HG02840 (cell line): ENCODE data around the gene SLC48A1.

Experiments used
- ATAC-seq: cut with Tn5 transposase; IDR thresholded peaks from one replicate; pipeline ENCODE4 v1.9.1; 2021; ENCODE audit warnings: mild to moderate bottlenecking, moderate library complexity, moderate number of reproducible peaks; ENCODE audit not compliant: unreplicated experiment, low FRiP score

Gene SLC48A1

DNA sequence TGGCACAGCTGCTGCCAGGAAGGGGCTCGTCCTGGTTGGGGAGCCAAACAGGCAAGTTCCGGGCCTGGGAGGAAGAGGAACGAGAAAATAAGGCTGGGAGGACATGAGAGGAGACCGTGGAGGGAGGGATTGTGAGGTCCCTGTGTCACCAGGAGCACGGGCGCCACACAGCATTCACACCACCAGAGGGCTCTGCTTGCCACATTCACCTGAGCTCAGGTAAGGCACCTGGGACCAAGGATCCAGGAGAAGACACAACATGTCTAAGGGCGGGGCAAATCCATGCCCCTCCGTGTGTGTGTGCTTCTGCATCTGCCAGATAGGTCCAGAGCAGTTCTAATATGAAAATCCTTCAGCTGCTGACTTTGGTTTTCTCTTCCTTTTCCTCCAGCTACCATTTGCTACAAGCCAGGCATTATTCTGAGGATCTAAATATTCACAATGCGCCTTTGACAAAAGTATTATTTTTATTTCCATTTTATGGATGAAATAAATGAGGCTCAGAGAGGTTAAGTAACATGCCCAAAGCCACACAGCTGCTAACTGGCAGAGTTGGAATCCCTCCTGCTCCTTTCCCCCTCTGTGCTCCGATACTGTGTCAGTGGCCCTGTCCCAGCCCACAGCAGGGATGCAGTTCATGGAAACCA is 28.9 kb upstream of the SLC48A1 start:
- no peak for ATAC-seq

DNA sequence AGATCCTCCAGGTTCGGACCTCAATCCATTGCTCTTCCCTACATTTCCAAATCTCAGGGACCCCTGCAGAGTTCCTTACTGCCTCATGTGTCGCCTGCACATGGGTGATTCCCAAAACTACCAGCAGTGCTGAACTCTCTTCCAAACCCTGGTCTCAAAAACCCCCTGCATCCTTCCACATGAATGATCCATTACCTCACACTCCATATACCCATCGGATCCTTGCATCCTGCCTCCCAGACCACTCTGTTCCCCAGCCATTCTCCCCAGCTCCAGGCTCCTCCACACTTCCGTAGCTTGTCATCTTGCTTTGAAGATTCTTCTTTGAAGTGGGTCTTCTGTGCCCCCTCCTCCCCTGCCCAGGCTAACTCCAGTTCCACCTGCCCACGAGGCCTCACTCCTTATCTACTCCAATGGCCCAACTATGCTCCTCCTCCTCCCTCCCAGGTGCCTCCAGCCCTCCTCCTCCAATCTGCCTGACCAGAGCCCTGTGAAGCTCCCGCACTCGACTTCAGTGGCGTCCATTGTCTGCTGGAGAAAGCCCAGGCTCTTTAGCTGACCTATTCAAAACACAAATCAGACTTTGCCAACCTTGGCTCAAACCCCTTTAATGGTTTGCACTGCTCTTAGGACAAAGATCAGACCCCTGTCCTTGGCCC is 28.1 kb upstream of the SLC48A1 start:
- no peak for ATAC-seq

DNA sequence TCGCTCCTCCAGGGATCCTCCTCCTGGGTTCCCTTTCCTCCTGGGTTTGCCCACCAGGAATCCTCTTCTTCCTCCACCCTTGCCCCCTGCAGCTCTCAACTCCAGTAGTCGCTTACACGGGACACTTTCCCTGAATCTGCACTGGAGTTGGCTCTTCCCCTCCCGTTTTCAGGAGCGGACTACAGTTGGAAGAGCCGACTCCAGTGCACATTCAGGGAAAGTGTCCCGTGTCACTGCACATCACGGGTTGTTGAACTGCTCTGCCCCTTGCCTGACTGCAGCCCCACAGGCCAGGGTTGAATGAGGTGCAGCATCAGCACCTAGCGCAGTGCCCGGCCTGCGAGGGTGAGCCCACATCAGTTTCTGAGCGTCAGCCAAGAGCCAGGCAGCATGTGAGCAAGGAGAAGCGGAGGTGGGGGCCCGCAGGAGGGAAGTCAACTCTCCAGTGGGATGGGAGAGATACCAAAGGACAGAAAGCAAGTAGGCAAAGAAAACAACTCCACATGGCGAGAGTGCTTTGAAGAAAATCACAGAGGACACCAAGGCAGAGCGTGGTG is 27.5 kb upstream of the SLC48A1 start:
- no peak for ATAC-seq

DNA sequence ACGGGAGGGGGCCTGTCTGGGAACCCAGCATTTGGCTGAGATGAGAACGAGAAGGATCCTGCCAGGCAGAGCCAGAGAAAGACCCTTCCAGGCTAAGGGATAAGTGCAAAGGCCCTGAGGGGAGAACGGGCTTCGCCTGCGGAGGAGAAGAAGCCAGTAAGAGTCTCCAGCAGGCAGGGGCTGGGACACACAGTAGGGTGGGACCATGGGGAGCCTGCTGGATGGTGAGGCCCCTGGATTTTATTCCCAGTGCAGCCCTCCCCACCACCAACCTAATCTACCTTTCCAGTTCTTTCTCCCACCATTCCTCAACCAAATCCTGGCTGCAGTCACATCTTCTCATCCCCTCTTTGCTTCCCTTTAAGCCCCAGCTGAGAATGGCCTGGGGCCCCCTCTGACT is 27.0 kb upstream of the SLC48A1 start:
- ATAC-seq, result no peak

DNA sequence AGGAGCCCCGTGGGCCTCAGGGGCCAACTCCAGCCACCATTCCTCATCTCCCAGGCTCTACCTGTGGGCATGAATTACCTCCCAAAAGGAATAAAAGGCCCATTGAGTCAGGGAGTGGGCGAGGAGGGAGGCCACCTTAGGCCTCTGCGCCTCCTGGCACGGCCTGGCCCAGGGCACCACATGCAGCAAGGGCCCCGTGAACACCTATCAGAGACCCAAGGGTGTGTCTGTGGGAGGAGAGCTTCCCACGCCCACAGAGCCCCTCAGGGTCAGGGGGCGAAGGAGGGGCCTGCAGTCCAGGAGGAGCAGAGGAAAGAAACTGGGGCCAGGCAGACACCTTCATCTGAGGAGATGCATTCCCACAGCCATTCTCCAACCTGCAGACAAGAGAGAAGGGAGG is 26.5 kb upstream of the SLC48A1 start:
- ATAC-seq, result no peak

DNA sequence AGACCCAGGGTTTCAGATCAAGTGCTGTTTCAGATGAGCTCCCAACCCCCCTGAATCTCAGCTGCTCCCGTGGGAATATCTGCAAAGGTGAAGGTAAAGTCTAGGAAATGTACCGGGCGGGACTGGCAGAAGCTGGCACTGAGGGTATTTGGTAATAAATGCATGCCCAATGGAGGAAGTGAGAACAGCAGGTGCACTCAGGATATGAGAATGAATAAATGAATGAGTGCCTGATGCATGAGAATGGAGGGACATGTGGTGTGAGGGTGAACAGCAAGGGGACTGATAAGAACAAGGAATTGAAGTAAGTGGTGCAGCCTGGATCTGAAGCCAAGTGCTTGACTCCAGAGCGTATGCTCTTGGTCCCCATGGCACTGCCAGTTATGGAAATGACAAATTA is 25.9 kb upstream of the SLC48A1 start:
- ATAC-seq, result no peak

DNA sequence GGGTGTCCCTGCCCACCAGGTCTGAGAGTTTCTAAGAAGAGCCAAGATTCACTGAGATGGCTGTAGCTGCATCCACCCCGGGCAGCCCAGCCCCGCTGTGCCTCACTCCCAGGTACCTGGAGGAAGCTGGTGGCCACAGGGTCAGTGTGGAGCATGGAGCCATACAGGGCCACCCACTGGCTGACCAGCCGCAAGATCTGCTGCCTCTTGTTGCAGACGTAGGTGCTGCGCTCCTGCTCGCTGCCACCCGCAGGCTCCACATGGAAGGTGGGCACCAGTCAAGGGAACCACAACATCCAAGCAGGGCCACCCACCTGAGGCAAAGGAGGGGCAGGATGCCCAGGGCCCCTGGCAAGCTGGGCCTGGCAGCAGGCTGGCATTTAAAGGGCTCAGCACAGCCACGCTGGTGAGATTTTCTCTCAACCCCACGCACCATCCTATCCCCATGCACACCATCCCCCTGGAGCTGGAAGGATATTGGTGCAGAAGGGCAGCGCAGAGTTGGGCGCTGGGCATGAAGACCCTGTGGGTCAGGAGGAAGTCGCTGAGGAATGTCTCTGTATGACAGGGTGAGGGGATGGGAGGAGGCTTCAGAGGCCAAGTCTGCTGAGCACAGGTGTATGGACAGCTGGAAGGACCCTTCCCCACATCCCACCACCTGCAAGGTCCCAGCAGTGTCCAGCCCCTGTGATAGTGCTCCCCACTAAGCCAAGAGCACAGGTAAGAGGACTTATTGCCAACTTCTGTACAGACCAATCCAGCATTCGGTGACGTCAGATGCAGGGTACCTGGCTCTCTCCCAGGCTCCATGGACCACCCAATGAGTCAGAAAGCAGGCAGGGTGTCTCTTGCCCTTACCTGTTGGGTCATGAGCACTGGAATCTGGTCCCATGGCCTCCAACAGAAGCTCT is 25.2 kb upstream of the SLC48A1 start:
- no peak for ATAC-seq

DNA sequence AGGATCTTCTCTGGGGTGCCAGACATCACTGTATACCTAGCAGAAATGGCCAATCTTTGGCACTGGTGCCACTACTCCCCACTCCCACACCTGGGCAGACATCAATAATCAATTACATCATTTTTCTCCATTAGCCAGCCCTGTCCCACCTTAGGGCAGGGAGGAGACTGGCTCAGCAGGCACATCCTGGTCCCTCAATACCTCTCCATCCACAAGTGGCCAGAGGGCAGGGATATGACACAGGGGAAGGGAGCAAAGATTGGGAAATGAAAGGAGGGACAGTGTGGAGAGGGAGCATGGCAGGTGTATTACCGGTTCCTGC is 24.6 kb upstream of the SLC48A1 start:
- ATAC-seq, result no peak

DNA sequence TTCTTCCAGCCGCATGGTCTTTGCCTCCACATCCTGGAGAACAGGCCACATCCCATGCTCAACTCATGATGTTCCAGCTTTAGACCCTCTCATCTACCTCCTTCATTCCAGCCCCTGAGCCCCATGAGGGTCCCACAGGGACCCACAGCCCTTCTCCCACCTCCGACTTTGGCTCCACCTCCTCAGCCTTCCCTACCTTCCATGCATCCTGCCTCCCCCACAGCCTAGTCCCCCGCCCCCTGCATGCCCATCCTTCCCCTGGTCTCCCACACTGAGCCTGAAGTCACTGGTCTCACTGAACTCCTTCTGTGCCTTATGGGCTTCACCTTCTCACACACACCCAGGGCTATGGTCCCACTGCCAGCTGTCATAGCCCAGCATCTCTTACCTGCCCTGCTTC is 24.1 kb upstream of the SLC48A1 start:
- ATAC-seq, result no peak

DNA sequence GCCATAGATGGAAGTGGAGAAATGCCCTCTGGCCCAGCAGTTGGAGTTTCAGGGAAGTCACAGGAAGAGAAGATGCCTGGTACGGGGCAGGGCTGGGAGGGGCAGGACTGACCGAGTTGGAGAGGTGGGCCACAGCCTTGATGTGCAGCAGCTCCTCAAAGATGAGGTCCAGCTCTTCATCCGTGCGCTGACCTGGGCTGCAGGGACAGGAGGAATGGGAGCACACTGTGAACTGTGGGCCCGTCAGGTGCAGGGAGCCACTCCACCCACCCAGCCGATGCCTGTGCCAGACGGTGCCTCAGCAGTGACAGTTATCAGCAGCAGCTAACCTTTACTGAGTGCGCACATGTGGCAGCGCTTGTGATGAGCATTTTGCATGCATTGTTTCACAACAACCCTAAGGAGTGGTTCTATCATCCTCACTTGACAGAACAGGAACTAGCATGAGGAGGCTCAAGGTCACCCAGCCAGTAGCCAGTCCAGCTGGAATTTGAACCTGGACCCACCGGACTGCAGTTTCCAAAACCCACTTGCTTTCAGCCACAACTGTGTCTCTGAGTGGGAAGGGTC is 22.7 kb upstream of the SLC48A1 start:
- no peak for ATAC-seq

DNA sequence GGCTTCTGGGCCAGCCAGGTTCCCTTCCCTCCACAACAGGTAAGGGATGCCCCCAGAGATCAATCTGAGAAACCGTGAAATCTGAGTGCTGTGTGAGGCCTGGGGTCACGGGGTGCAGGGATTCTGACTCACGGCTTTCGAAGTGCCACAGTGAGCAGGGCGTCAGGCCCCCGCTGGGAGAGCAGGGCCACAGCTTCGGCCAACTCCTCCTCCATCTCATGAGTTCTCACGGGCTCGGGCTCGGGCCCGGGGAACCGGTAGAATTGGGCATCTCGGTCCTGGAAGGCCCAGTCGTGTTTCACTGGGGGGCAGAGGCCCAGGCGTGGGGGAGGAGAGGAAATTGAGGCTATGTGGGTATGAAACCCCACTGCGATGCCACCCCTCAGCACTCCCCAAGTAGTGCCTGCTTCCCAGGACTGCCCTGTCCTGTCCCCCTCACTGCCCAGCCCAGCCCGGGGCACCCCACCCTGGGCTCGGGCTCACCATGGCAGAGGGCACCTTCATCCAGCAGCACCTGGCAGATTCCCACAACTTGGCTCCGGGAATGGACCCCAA is 22.0 kb upstream of the SLC48A1 start:
- ATAC-seq, result no peak

DNA sequence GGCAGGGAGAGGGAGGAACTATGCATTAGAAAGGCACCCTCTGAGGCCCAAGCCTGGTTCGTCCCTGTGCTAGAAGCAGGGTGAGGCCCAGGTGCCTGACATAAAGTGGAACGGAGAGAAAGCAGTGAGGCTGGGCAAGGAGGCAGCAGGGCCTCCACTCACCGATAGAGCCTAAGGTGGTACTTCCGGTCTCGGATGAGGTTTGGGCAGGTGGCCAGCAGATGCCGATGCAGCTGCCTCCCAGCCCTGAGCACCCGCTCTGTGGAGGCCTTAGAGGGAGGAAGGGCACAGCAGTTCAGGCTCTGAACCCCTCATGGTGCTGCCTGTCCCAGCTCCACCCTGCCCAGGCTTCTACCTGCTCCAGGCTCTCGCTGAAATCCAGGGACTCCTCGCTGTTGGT is 21.5 kb upstream of the SLC48A1 start:
- ATAC-seq, result no peak

DNA sequence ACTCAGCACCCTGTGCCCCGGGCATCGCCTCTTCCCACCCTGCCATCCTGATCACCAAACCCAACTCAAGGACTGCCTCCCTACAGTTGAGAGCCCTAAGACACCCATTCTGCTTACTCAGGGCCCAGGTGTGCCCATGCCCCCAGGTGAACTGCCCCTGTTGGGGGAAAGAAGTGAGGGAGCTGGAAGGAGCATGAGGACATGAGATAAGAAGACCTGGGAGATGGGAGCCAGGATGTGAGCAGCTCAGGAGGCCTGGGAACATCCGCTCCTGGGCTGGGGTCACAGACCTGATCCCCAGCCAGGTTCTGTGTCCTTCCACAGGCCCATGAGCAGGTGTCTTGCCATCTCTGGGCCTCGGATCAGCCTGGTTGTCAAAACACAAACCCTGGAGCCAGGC is 20.9 kb upstream of the SLC48A1 start:
- ATAC-seq, result no peak

DNA sequence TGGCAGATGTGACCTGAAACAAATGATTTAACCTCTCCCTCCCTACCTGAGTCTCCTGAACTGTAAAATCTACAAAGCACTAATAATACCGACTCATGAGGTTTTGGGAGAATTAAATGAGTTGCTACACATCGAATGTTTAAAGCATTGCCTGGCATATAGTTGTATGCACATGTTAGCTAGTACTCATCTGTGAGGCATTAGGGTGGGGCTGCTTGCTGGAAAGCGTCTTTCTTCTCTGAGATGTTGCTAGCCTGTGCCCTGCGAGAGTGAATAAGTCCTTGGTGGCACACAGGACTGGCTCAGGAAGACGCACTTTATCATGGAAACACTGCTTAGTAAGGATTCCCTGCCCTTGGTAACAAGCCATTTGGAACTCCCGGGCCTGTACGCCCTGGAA is 20.5 kb upstream of the SLC48A1 start:
- ATAC-seq, result no peak

DNA sequence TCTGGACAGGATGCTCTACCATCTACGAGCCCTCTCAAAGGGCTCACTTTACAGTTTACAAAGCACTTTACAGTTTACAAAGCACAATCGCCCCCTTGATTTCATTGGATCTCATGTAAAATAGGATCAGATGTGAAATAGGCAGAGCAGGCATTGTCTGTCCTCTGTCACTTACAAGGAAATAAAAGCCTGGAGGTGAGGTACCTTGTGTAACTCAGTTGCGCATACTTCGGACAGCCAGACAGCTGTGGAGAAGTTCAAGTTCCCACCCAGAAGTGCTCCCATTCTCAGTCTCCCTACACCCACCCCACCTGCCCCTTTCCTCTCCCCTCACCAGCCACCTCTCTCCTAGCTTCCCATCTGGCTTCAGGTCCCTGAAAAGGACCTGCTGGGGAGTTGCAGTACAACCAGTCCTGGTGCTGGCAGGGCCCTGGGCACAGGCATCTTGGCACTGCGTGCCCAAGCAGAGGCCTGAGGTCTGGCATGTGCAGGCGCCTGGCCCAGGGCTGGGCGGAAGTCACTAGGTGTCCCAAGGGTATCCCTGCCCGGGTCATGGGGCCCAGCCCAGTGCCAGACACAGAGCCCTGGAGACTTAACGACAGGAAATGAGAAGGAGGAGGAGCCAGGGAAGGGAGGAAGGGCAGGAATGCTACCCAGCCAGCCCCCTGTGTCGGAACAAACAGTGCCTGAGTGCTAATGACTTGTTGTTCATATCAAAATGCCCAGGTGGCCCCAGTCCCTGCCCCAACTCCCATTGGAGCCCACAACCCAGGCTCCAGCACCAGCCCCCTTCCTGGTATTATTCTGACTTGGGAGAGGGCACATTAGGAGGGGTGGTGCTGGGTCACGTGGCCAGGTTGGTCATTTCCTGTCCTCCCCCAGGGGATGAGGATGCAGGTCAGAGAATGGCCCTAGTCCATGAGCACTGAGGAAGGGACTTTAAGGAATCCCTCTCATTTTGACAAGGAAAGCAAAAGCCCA is 19.7 kb upstream of the SLC48A1 start:
- ATAC-seq, result no peak

DNA sequence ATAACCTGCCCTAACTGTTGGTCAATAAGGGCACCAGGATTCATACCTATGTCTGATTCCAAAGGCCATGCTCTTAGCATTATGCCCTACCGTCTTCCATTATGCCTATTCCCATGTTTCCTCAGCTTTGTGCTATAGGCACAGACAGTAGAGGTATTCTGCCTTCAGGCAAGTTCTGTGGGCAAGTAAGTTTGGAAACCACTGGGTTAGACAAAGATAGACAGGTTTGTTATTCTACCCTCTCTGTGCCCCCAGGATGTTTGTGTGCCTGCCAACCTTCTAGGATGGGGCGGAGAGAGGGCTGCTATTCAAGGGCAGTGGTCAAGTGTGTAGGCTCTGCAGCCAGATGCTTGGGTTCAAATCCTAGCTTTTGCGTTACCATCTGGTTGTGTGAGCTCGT is 18.9 kb upstream of the SLC48A1 start:
- ATAC-seq, result no peak

DNA sequence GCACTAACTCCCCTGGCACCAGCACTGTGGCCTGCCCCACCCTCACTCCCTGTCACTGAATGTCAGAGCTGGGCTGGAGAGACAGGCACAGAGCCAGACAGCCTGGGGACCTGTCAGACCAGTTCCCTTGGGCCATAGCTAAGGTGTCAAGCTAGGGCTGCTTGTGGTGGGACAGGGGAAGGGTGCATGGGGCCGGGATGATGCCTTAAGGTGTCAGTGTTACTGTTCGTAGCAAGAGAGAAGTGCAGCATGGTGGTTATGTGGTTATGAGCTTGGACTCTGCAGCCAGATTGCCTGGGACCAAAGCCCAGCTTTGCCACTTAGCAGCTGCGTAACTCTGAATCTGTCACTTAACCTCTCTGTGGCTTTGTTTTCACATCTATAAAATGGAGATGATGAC is 18.2 kb upstream of the SLC48A1 start:
- ATAC-seq, result no peak

DNA sequence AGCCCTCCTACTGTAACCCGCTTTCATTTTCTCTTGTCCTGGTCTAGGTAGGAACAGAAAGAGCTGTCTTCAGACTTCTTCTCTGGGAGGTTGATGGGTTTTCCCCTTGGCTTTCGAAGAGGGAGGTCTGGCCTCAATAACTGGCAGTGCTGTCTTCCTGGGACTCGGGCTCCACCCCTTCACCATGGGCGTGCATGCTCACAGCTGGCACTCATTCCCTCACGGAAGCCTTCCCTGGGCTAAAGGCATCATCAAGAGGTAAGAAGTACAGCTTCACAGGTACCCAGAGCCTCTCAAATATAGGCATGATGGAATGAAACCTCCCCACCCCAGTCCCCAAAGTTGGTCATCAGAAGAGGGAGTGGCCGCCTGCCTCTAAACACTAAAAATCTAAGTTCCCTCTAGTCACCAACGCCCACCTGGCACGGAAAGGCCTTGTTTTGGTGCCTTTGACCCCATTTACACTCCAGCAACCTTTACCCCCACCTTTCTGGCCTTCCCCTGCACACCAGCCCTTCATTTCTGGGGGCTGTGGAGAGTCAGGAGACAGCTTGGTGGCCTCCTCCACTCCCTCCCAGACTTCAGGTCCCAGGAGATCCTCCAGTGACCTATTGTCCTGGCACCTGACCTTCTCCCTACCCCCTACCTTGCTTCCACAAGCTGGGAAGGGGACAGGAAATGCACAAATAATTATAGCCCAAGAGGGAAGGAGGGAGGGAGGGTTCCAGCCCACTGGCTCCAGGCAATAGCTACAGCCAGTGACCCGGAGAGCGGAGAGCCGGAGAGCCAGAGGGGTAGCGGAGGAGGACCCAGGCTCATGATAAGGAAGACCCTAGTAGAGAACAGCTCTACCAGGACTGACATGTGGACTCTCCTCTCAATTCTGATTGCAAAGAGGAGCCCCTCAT is 17.1 kb upstream of the SLC48A1 start:
- no peak for ATAC-seq
